Left lung (tissue), 10 donors: Measurements from ENCODE around the gene PRKG1. TPM values are rescaled to one million over a fixed set of nuclear protein-coding genes. Genes with fewer than 3 reads are reported as not detected.

Experiments
- ATAC-seq: fragments of 200-7000 bp; cut with Tn5 transposase; one replicate; pipeline ENCODE4 v1.9.1; 2020; ENCODE audit warnings: moderate library complexity
- DNase-seq, 4 donors: peaks; one replicate each; pipeline ENCODE4 v3.0.0-alpha.2; 2013 to 2020
- H3K27ac ChIP-seq, 2 donors: fragments of 200-600 bp; sonication (generic) in 1 of 2; one replicate each; pipeline versions ENCODE4 v1.5.0 to v1.8.0; 2020 to 2021
- H3K27me3 ChIP-seq, 2 donors: fragments of 200-600 bp; sonication (generic) in 1 of 2; one replicate each; pipeline versions ENCODE4 v1.5.0 to v1.8.0; 2020 to 2021
- H3K36me3 ChIP-seq, 2 donors: fragments of 200-600 bp; sonication (generic) in 1 of 2; one replicate each; pipeline versions ENCODE4 v1.5.0 to v1.8.0; 2020 to 2021
- H3K4me1 ChIP-seq, 2 donors: fragments of 200-600 bp; one replicate each; pipeline ENCODE4 v1.8.0; 2021
- H3K4me3 ChIP-seq, 2 donors: fragments of 200-600 bp; sonication (generic) in 1 of 2; one replicate each; pipeline versions ENCODE4 v1.5.0 to v1.8.0; 2020 to 2021; ENCODE audit warnings: mild to moderate bottlenecking in 1 of 2
- H3K9me3 ChIP-seq, 2 donors: fragments of 200-600 bp; sonication (generic) in 1 of 2; one replicate each; pipeline versions ENCODE4 v1.5.0 to v1.8.0; 2020 to 2021
- intact Hi-C, 2 donors: fragments of 100-400 bp; cut with DNase I; formaldehyde crosslinking; loops; one replicate each; pipeline versions ENCODE4 v1.11.2 to v1.14.2; 2022
- polyA plus RNA-seq, 6 donors: library from polyadenylated mRNA; unstranded; fragments of 120-200 nt; gene quantifications; one replicate each; pipeline ENCODE4 v1.2.1, GENCODE V29; 2013; ENCODE audit not compliant: insufficient read length in 6 of 6
- total RNA-seq, 2 donors: library from RNA; stranded (reverse); fragmentation: NEBNext Ultra II Directional; extraction: Animal tissue kit (Norgen Biotek cat#: 25700); gene quantifications; one replicate each; pipeline ENCODE4 v1.2.1, GENCODE V29; 2021
- TF ChIP-seq, protein P1 (sequence below), 2 donors: fragments of 200-600 bp; sonication (generic) in 1 of 2; IDR thresholded peaks; one replicate each; pipeline versions ENCODE4 v1.5.0 to v1.8.0; 2021; ENCODE audit warnings: antibody characterized with exemption in 2 of 2
- donor health status: DM: no; HTN: yes; CAD: no.
- donor health status: DM: no; HTN: no; CAD: no.

The PRKG1 gene
- total and polyA plus RNA-seq, 8 donors: 15.6 to 29.0 (median 17.8) TPM

DNA sequence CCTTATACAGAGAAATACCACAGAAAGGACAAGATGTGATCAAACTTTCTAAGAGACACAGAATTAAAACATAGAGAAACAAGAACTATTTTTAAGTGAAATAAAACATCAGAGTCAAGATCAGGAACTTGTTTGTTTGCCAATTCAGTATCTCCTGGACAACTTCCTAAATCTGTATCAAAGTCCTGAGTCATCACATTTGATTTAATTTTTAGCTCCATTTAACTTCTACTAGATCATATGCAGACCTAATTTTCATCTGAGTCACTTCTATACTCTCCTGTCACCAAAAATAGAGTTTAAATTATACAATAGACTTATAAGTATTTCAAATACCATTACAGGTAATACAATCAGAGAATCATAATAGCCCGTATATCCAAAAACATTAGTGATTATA, 268.1 kb downstream of the PRKG1 start:
- DNase-seq (no peak), ATAC-seq (no peak)
- H3K36me3 ChIP-seq: no peaks in the 10 kb centered on the region
- TF ChIP-seq, protein P1, sequence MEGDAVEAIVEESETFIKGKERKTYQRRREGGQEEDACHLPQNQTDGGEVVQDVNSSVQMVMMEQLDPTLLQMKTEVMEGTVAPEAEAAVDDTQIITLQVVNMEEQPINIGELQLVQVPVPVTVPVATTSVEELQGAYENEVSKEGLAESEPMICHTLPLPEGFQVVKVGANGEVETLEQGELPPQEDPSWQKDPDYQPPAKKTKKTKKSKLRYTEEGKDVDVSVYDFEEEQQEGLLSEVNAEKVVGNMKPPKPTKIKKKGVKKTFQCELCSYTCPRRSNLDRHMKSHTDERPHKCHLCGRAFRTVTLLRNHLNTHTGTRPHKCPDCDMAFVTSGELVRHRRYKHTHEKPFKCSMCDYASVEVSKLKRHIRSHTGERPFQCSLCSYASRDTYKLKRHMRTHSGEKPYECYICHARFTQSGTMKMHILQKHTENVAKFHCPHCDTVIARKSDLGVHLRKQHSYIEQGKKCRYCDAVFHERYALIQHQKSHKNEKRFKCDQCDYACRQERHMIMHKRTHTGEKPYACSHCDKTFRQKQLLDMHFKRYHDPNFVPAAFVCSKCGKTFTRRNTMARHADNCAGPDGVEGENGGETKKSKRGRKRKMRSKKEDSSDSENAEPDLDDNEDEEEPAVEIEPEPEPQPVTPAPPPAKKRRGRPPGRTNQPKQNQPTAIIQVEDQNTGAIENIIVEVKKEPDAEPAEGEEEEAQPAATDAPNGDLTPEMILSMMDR (IDR thresholded peaks at IDR 0.05): no peak
- H3K27ac ChIP-seq: no peak overlapping the region
- no peak overlapping the region for H3K4me3 ChIP-seq
- no peaks in the 10 kb centered on the region for H3K9me3 ChIP-seq
- intact Hi-C loops: no loop called here
- H3K27me3 ChIP-seq: no peaks in the 10 kb centered on the region
- H3K4me1 ChIP-seq: no peaks in the 10 kb centered on the region

DNA sequence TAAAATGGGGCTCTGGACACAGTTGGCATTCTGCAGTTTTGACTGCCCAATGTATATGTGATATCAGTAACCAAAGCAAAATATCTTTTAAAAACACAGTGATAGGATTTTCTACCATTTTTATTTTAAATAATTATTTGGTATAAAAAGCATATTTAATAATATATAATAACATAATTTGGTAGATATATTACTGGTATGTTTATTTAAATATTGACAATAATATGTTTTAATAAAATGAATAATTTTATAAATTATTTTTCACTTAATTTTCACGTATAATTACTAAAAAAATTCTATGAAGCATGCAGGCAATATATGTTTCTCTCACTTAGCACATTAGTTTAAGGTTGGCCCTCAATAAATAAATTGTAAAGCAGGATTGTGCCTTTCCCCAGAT, 269.1 kb downstream of the PRKG1 start:
- Histone ChIP-seq H3K36me3 (no peaks in the 10 kb centered on the region), H3K27ac (no peak overlapping the region), H3K4me3 (no peak overlapping the region), H3K27me3 (no peaks in the 10 kb centered on the region), H3K4me1 (no peaks in the 10 kb centered on the region), H3K9me3 (no peaks in the 10 kb centered on the region)
- no peak for DNase-seq
- no peak for ATAC-seq
- intact Hi-C loops: no loop called here
- TF ChIP-seq, protein P1 (IDR thresholded peaks at IDR 0.05): no peak

DNA sequence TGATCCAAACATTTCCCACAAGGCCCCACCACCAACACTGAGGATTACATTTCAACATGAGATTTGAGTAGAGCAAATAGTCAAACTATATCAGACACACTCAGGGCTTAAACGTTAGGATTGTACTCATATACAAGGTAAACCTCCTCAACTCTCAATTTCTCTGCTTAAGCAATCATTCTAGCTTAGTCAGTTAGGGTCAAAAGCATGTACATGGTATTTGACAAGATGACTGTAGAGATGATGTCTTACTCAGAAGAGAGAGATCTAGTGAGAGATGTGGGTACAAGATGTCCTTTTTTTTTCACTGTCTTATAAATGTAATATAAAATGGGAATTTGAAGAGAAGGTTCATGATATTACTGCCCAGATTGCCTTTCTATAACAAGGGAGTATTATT, 270.1 kb downstream of the PRKG1 start:
- H3K36me3 ChIP-seq: no peaks in the 10 kb centered on the region

DNA sequence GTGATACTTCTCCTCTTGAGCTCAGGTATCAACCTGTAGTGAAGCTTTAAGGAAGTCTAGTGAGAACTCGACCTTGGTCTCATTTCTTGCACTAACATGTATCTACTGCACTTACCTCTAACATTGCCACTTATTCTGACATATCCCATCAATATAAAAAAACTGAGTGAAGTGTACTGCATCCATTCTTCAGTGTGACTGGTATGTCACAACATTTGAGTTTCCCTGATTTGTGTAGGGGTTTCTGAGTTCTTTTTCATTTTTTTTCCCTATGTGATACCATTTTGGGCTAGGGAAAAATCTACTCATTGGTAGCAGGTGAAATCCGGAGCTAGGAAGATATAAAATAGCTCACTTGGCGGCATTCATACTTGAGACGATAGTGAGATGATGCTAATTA, 274.3 kb downstream of the PRKG1 start:
- Histone ChIP-seq H3K27ac (no peak overlapping the region), H3K27me3 (no peaks in the 10 kb centered on the region), H3K4me1 (no peaks in the 10 kb centered on the region), H3K4me3 (no peak overlapping the region), H3K9me3 (no peaks in the 10 kb centered on the region), H3K36me3 (no peaks in the 10 kb centered on the region)
- intact Hi-C loops: no loop called here
- TF ChIP-seq, protein P1 (IDR thresholded peaks at IDR 0.05): no peak
- no peak for DNase-seq
- no peak for ATAC-seq

More for the DNA sequence above, 270.1 kb downstream of the PRKG1 start:
- intact Hi-C loops: no loop called here
- TF ChIP-seq, protein P1 (IDR thresholded peaks at IDR 0.05): no peak
- no peaks in the 10 kb centered on the region for H3K9me3 ChIP-seq
- DNase-seq: no peak
- ATAC-seq: no peak
- no peaks in the 10 kb centered on the region for H3K4me1 ChIP-seq
- no peak overlapping the region for H3K27ac ChIP-seq
- no peak overlapping the region for H3K4me3 ChIP-seq
- no peaks in the 10 kb centered on the region for H3K27me3 ChIP-seq

DNA sequence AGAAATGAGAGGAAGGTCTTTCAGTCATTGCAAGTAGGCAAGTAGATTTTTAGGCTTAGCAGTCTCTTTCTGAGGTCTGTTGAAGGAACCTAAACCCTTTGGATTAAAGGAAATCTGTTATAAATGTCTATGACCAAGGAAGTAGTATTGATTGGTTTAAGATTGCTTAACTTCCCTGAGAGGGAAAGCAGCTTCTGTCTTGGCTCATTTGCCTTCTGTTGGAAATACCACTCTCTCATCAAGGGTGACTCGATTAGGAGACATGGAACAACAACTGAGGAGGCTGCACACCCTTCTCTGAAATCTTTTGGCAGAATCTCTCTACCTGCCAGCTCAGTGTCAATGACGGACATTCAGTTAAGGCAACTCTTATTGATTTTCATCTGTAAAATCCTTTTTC, 282.9 kb downstream of the PRKG1 start:
- Histone ChIP-seq H3K27me3 (no peaks in the 10 kb centered on the region), H3K4me3 (no peak overlapping the region), H3K4me1 (no peaks in the 10 kb centered on the region), H3K9me3 (no peaks in the 10 kb centered on the region), H3K36me3 (no peaks in the 10 kb centered on the region), H3K27ac (no peak overlapping the region)
- intact Hi-C loops: no loop called here
- no peak for ATAC-seq
- TF ChIP-seq, protein P1 (IDR thresholded peaks at IDR 0.05): no peak
- DNase-seq: no peak
